ENCODE data around the gene KRT12.

- TF ChIP-seq EZH2 (IDR thresholded peaks at IDR 0.05; ENCODE audit: borderline replicate concordance, low read depth, low read length, poor library complexity, severe bottlenecking) (no peak), CTCF (conservative IDR thresholded peaks at IDR 0.05; ENCODE audit: low read depth, low read length) (no peak)
These were observed 49.3 kb upstream of the KRT12 start for GRCh38 chr17:40916366-40916765.
